KMS-11 (cell line): ENCODE measurements around the gene AKNA.
A peak's percentile ranks its signal among the peaks of the same experiment; 100 is the strongest.

Experiments
- H2AFZ ChIP-seq: fragments of 200-600 bp; sonication (generic); 2 replicates; pipeline ENCODE4 v1.6.1; 2016; ENCODE audit warnings: antibody characterized with exemption, mixed run types, low read depth
- H3K27ac ChIP-seq: fragments of 200-600 bp; sonication (generic); 2 replicates; pipeline ENCODE4 v1.6.1; 2016; ENCODE audit warnings: mild to moderate bottlenecking, mixed run types
- H3K27me3 ChIP-seq: fragments of 200-600 bp; sonication (generic); 2 replicates; pipeline ENCODE4 v1.6.1; 2017; ENCODE audit warnings: mild to moderate bottlenecking, low read depth, mixed run types, moderate library complexity; ENCODE audit not compliant: insufficient read depth
- H3K36me3 ChIP-seq: fragments of 200-600 bp; sonication (generic); 2 replicates; pipeline ENCODE4 v1.6.1; 2017; ENCODE audit warnings: mild to moderate bottlenecking, mixed run types; ENCODE audit not compliant: insufficient read depth
- H3K4me1 ChIP-seq: fragments of 200-600 bp; sonication (generic); 2 replicates; pipeline ENCODE4 v1.6.1; 2016; ENCODE audit warnings: mild to moderate bottlenecking, low read depth, mixed run types; ENCODE audit not compliant: poor library complexity, severe bottlenecking
- H3K4me2 ChIP-seq: fragments of 200-600 bp; sonication (generic); 2 replicates; pipeline ENCODE4 v1.7.0; 2016; ENCODE audit warnings: mild to moderate bottlenecking, mixed run types
- H3K4me3 ChIP-seq: fragments of 200-600 bp; sonication (generic); IDR thresholded peaks from 2 replicates; pipeline ENCODE4 v1.6.1; 2017; ENCODE audit warnings: low read depth, low read length, mixed read lengths; ENCODE audit not compliant: insufficient read depth
- H3K79me2 ChIP-seq: fragments of 200-600 bp; sonication (generic); 2 replicates; pipeline ENCODE4 v1.6.1; 2016; ENCODE audit warnings: low read depth, mixed run types; ENCODE audit not compliant: insufficient read depth
- H3K9ac ChIP-seq: fragments of 200-600 bp; sonication (generic); 2 replicates; pipeline ENCODE4 v1.6.1; 2016; ENCODE audit warnings: mild to moderate bottlenecking, mixed run types
- H4K20me1 ChIP-seq: fragments of 200-600 bp; sonication (generic); 2 replicates; pipeline ENCODE4 v1.6.1; 2016; ENCODE audit warnings: mild to moderate bottlenecking, mixed run types; ENCODE audit not compliant: insufficient read depth
- TF ChIP-seq, protein P1 (sequence below): fragments of 200-600 bp; sonication (generic); conservative IDR thresholded peaks from 2 replicates; pipeline ENCODE4 v1.6.1; 2017; ENCODE audit warnings: low read depth, mild to moderate bottlenecking, antibody characterized with exemption, low read length, moderate library complexity, mixed read lengths

AKNA gene

DNA sequence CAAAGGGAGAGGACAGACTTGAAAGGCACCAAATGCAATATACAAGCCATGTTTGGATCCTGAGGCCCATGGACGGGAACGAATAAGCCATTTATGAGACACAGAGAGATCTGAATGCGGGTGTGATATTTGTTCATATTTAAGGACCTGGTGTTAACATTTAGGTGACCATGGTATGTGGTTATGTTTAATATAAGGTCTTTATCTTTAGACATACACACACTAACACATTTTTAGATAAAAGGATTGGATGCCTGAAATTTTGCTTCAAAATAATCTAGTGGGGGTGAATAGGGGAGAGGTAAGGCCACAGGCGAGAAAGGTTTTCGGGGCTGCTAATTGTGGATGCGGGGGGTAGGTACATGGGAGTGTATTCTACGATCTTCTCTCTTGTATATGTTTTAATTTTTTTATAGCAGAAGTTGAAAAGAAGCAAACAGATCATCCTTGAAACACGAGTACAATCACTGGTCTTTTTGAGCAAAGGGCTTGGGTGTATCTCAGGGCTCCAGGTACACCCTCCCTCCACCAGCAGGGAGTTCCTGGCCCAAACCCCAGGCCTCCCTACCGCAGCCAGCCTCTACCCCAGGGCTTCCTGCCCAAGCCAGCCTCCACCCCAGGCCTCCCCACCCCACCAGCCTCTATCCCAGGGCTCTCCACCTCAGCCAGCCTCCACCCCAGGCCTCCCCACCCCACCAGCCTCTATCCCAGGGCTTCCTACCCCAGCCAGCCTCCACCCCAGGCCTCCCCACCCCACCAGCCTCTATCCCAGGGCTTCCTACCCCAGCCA, 12.2 kb downstream of the AKNA start:
- H3K79me2 ChIP-seq: peaks cover 36% of the 10 kb centered on the region
- H3K27ac ChIP-seq: no peak overlapping the region
- no peak overlapping the region for H3K4me3 ChIP-seq
- peaks cover 53% of the 10 kb centered on the region for H3K4me1 ChIP-seq
- no peaks in the 10 kb centered on the region for H4K20me1 ChIP-seq
- TF ChIP-seq, protein P1, sequence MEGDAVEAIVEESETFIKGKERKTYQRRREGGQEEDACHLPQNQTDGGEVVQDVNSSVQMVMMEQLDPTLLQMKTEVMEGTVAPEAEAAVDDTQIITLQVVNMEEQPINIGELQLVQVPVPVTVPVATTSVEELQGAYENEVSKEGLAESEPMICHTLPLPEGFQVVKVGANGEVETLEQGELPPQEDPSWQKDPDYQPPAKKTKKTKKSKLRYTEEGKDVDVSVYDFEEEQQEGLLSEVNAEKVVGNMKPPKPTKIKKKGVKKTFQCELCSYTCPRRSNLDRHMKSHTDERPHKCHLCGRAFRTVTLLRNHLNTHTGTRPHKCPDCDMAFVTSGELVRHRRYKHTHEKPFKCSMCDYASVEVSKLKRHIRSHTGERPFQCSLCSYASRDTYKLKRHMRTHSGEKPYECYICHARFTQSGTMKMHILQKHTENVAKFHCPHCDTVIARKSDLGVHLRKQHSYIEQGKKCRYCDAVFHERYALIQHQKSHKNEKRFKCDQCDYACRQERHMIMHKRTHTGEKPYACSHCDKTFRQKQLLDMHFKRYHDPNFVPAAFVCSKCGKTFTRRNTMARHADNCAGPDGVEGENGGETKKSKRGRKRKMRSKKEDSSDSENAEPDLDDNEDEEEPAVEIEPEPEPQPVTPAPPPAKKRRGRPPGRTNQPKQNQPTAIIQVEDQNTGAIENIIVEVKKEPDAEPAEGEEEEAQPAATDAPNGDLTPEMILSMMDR: no peak
- no peaks in the 10 kb centered on the region for H3K27me3 ChIP-seq
- no peak overlapping the region for H3K9ac ChIP-seq
- peaks cover 11% of the 10 kb centered on the region; the same call in 1 of the 2 replicates for H3K36me3 ChIP-seq
- no peak overlapping the region for H3K4me2 ChIP-seq
- no peak overlapping the region for H2AFZ ChIP-seq

DNA sequence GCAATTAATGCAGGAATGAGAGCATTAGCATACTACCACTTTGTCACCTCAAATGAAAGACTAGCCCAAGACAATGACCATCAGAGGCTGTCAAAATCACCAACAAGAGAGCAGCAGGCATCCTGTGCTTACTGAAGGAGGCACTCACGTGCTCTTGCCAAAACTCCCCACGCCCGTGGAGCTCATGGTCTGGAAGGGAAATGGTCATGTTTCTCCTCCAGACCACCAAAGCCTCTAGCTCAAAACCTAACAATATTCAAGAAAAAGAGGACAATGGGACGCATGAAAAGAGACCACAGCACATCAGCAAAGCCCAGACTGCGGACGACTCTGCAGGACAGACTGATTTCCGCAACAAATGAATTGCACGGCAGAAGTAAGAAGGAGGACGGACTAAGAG, 12.8 kb downstream of the AKNA start:
- Histone ChIP-seq H2AFZ (no peak overlapping the region), H3K36me3 (peaks cover 8% of the 10 kb centered on the region; the same call in 1 of the 2 replicates), H3K4me1 (peaks cover 54% of the 10 kb centered on the region), H3K4me2 (no peak overlapping the region), H3K27me3 (no peaks in the 10 kb centered on the region), H3K4me3 (no peak overlapping the region), H4K20me1 (no peaks in the 10 kb centered on the region), H3K27ac (no peak overlapping the region; the same call in 1 of the 2 replicates), H3K79me2 (peaks cover 35% of the 10 kb centered on the region), H3K9ac (no peak overlapping the region)
- TF ChIP-seq, protein P1: no peak

DNA sequence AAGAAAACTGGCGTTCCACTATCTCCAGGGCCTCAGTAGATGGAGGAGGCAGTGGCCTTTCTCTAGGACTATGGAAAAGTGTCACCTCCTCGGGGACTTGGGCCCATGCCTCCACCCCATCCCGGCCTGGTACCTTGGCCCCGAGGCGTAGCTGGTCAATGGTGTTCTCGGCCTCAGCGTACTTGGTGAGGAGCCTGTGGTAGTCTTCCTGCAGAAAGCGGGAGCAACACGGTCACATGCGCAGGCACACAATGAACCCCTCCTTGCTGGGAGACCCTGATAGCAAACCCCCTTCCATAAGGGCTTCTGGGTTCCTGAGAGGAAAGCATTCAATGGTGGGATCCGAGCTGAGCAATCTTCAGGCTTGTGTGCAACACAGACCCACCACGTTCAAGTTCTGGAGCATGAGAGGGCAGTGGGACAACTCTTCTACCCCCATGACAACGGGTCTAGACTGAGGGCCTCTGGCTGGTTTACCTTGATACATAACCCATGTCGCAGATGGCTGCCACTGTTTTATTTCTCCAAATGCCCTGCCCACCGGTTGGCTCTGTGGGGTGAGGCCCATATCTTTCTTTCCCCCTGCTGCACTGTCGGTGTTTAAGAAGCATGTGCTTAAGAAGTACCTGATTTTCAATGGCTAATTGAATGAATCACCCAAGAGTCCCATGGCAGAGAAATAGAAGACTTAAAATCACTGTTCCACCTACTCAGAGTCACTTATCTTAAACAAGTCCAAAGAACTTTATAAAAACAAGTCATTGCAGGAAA, 13.6 kb downstream of the AKNA start:
- Histone ChIP-seq H4K20me1 (no peaks in the 10 kb centered on the region), H2AFZ (no peak overlapping the region), H3K27me3 (no peaks in the 10 kb centered on the region), H3K9ac (no peak overlapping the region; the same call in 1 of the 2 replicates), H3K4me1 (peaks cover 62% of the 10 kb centered on the region), H3K4me3 (no peak overlapping the region), H3K79me2 (peaks cover 34% of the 10 kb centered on the region), H3K36me3 (peaks cover 4% of the 10 kb centered on the region; the same call in 1 of the 2 replicates), H3K27ac (peak overlapping the region; percentile 50; the same call in 1 of the 2 replicates), H3K4me2 (no peak overlapping the region)
- TF ChIP-seq, protein P1: no peak

DNA sequence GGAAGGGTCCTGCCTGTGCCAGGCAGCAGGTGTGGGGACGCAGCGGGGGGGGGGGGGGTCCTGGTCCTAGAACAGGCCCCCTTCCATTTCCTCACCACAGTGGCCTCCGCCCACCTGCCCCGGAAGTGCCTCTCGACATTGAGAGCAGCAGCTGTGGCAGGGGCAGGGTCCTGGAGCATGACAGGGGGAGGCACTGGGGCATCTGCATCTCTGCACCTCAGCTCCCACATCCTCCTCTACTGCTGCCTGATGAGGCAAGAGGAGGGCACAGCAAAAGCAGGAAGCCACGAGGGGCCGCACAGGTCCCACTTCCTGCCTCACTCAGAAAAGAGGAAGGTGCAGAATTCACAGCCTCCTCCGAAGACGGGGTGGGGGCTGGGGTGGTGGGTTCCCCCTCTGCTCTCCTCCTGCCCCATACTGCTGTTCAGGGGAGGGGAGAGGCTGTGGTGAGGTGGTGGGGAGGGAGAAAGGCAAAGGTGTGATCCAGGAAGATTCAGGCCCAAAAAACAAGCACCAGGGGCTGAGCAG, 14.8 kb downstream of the AKNA start:
- H3K27ac ChIP-seq: peak overlapping the region; percentile 50; the same call in 1 of the 2 replicates
- H3K4me2 ChIP-seq: no peak overlapping the region
- no peak overlapping the region for H3K4me3 ChIP-seq
- peaks cover 4% of the 10 kb centered on the region; the same call in 1 of the 2 replicates for H3K36me3 ChIP-seq
- H3K4me1 ChIP-seq: peaks cover 74% of the 10 kb centered on the region
- H3K27me3 ChIP-seq: no peaks in the 10 kb centered on the region
- H3K79me2 ChIP-seq: peaks cover 22% of the 10 kb centered on the region; the same call in 1 of the 2 replicates
- no peaks in the 10 kb centered on the region for H4K20me1 ChIP-seq
- H2AFZ ChIP-seq: no peak overlapping the region
- H3K9ac ChIP-seq: peak overlapping the region; percentile 16; the same call in 1 of the 2 replicates
- TF ChIP-seq, protein P1: no peak
